Gastrocnemius medialis (tissue), 4 donors: Measurements from ENCODE around the gene NISCH. TPM values are rescaled to one million over a fixed set of nuclear protein-coding genes. Genes with fewer than 3 reads are reported as not detected.

Experiments
- ATAC-seq, 2 donors: fragments of 150-250 bp; one replicate each; pipeline ENCODE4 v1.9.1; 2016
- DNase-seq, 2 donors: peaks; one replicate each; pipeline ENCODE4 v3.0.0-alpha.2; 2019
- H3K27ac ChIP-seq, 4 donors: fragments of 200-600 bp; sonication (generic); 1 replicate in 1 of 4; 2 replicates in 3 of 4; pipeline ENCODE4 v1.5.1; 2016 to 2018; ENCODE audit warnings: mild to moderate bottlenecking in 2 of 4, moderate library complexity in 1 of 4
- H3K27me3 ChIP-seq, 3 donors: fragments of 200-600 bp; sonication (generic) in 2 of 3; 1 replicate in 1 of 3; 2 replicates in 2 of 3; pipeline versions ENCODE4 v1.5.1 to v1.6.0; 2016 to 2019; ENCODE audit warnings: mild to moderate bottlenecking in 1 of 3, moderate library complexity in 1 of 3
- H3K36me3 ChIP-seq, 2 donors: fragments of 200-600 bp; sonication (generic) in 1 of 2; one replicate each; pipeline ENCODE4 v1.5.1; 2017 to 2018
- H3K4me1 ChIP-seq, 2 donors: fragments of 200-600 bp; sonication (generic) in 1 of 2; one replicate each; pipeline ENCODE4 v1.5.1; 2016 to 2017; ENCODE audit warnings: mild to moderate bottlenecking in 2 of 2
- H3K4me3 ChIP-seq, 4 donors: fragments of 200-600 bp; sonication (generic) in 3 of 4; 1 replicate in 1 of 4; 2 replicates in 3 of 4; pipeline ENCODE4 v1.5.1; 2016 to 2019; ENCODE audit warnings: mild to moderate bottlenecking in 2 of 4
- H3K9me3 ChIP-seq, 3 donors: fragments of 200-600 bp; sonication (generic) in 2 of 3; 1 replicate in 1 of 3; 2 replicates in 2 of 3; pipeline ENCODE4 v1.5.1; 2016 to 2019
- CTCF ChIP-seq, 5 experiments: fragments of 450-650 bp in 3 of 5; fragments of 200-600 bp in 2 of 5; sonication (generic) in 2 of 5; IDR thresholded peaks in 4 of 5; conservative IDR thresholded peaks in 1 of 5; 1 replicate in 4 of 5; 2 replicates in 1 of 5; pipeline ENCODE4 v1.5.1; 2016 to 2019; ENCODE audit warnings: antibody characterized with exemption in 5 of 5, mild to moderate bottlenecking in 3 of 5, moderate library complexity in 3 of 5
- POLR2A ChIP-seq, 2 donors: fragments of 450-650 bp; IDR thresholded peaks; one replicate each; pipeline ENCODE4 v1.6.1; 2017; ENCODE audit warnings: antibody characterized with exemption in 2 of 2, mild to moderate bottlenecking in 2 of 2, moderate library complexity in 2 of 2
- in situ Hi-C, 4 donors: fragments of 200-750 bp; cut with MboI; loops; one replicate each; pipeline versions ENCODE4 v1.15.0 to v1.8.0; 2017; ENCODE audit warnings: low sequenced_read_pairs in 4 of 4
- intact Hi-C: fragments of 100-400 bp; cut with DNase I; formaldehyde crosslinking; loops from one replicate; pipeline ENCODE4 v1.15.1; 2023; ENCODE audit warnings: low total_unique reads
- total RNA-seq, 4 donors: library from RNA; depleted of rRNA; stranded (reverse); fragments of >200 nt; gene quantifications; one replicate each; pipeline versions ENCODE4 v1.1.0 to v1.2.3, GENCODE V29; 2016

NISCH gene
- total RNA-seq, 4 donors from 2014 or later: 19.2 to 38.3 (median 25.0) TPM

- in situ Hi-C loops: no loop called here
- Histone ChIP-seq H3K27ac (peak overlapping the region; percentile 77 to 86 (median 83)), H3K36me3 (peaks cover 0 to 69% of the 10 kb centered on the region in 2 donors), H3K4me3 (no peak overlapping the region), H3K4me1 (peaks cover 21 to 22% of the 10 kb centered on the region in 2 donors), H3K27me3 (no peaks in the 10 kb centered on the region), H3K9me3 (no peaks in the 10 kb centered on the region)
- intact Hi-C loops: no loop called here
- ATAC-seq (peak; percentile 3 to 9), DNase-seq (no peak)
- TF ChIP-seq CTCF (IDR thresholded peaks at IDR 0.05 in 4 of 5, conservative IDR thresholded peaks at IDR 0.05 in 1 of 5) (no peak), POLR2A (IDR thresholded peaks at IDR 0.05) (no peak)
These were observed 27.7 kb downstream of the NISCH start for GRCh38 chr3:52483081-52483480.

- Histone ChIP-seq H3K27me3 (no peaks in the 10 kb centered on the region), H3K4me1 (peaks cover 21 to 22% of the 10 kb centered on the region in 2 donors), H3K9me3 (no peaks in the 10 kb centered on the region), H3K27ac (peak overlapping the region; percentile 77 to 86 (median 83)), H3K36me3 (peaks cover 0 to 69% of the 10 kb centered on the region in 2 donors), H3K4me3 (no peak overlapping the region)
- ATAC-seq: peak; percentile 78 to 79
- in situ Hi-C loops: no loop called here
- DNase-seq: peak in 1 of 2 donors; percentile 70
- intact Hi-C loops: loop anchor here (2.0 kb wide), 2 partner anchors 13 to 53 kb away; partner anchors contain the start of gene UQCC5
- no peak for TF ChIP-seq CTCF (IDR thresholded peaks at IDR 0.05 in 4 of 5, conservative IDR thresholded peaks at IDR 0.05 in 1 of 5)
- TF ChIP-seq POLR2A (IDR thresholded peaks at IDR 0.05): no peak
These were observed 28.4 kb downstream of the NISCH start for GRCh38 chr3:52483577-52484381.

- peak; percentile 62 to 73 for ATAC-seq
- no peaks in the 10 kb centered on the region for H3K27me3 ChIP-seq
- peak in 1 of 2 donors; percentile 77 for DNase-seq
- H3K4me1 ChIP-seq: peaks cover 30 to 31% of the 10 kb centered on the region in 2 donors
- in situ Hi-C loops (no loop called here), intact Hi-C loops (loop anchor here (2.0 kb wide), 2 partner anchors 14 to 52 kb away; partner anchors contain the start of gene UQCC5)
- no peaks in the 10 kb centered on the region for H3K9me3 ChIP-seq
- H3K27ac ChIP-seq: peak overlapping the region; percentile 77 to 86 (median 83)
- no peak overlapping the region for H3K4me3 ChIP-seq
- peaks cover 0 to 71% of the 10 kb centered on the region in 2 donors for H3K36me3 ChIP-seq
- TF ChIP-seq CTCF (IDR thresholded peaks at IDR 0.05 in 4 of 5, conservative IDR thresholded peaks at IDR 0.05 in 1 of 5) (no peak), POLR2A (IDR thresholded peaks at IDR 0.05) (peak in 1 of 2 donors; percentile 37)
These were observed 29.5 kb downstream of the NISCH start for GRCh38 chr3:52484680-52485461.

DNA sequence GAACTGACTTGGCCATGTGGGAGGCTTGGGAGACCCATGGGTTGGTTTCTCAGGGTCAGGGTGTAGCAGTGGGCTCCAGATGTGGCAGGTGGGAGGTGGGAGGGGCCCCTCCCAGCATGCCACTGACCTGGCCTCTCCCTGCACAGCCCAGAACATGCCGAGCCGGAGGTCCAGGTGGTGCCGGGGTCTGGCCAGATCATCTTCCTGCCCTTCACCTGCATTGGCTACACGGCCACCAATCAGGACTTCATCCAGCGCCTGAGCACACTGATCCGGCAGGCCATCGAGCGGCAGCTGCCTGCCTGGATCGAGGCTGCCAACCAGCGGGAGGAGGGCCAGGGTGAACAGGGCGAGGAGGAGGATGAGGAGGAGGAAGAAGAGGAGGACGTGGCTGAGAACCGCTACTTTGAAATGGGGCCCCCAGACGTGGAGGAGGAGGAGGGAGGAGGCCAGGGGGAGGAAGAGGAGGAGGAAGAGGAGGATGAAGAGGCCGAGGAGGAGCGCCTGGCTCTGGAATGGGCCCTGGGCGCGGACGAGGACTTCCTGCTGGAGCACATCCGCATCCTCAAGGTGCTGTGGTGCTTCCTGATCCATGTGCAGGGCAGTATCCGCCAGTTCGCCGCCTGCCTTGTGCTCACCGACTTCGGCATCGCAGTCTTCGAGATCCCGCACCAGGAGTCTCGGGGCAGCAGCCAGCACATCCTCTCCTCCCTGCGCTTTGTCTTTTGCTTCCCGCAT is 31.8 kb downstream of the NISCH start:
- Histone ChIP-seq H3K9me3 (no peaks in the 10 kb centered on the region), H3K27ac (peak overlapping the region in 3 of 4 donors; percentile 82 to 86 (median 84)), H3K36me3 (peaks cover 0 to 71% of the 10 kb centered on the region in 2 donors), H3K4me3 (no peak overlapping the region), H3K4me1 (peaks cover 37 to 44% of the 10 kb centered on the region in 2 donors), H3K27me3 (no peaks in the 10 kb centered on the region)
- ATAC-seq (no peak), DNase-seq (no peak)
- intact Hi-C loops (no loop called here), in situ Hi-C loops (no loop called here)
- TF ChIP-seq CTCF (IDR thresholded peaks at IDR 0.05 in 4 of 5, conservative IDR thresholded peaks at IDR 0.05 in 1 of 5): no peak
- no peak for TF ChIP-seq POLR2A (IDR thresholded peaks at IDR 0.05)
